H1 (cell line): ENCODE data around the gene UFSP1. TPM values are rescaled to one million over a fixed set of nuclear protein-coding genes. Genes with fewer than 3 reads are reported as not detected.

ENCODE experiments used
- CBX8 ChIP-seq: fragments of 300-800, 300-1000 bp; sonication (generic); IDR thresholded peaks from 2 replicates; pipeline ENCODE4 v1.7.1; 2016; ENCODE audit warnings: low read depth, low read length, borderline replicate concordance
- YY1 ChIP-seq: IDR thresholded peaks from 2 replicates; pipeline ENCODE4 v1.6.1; 2011; ENCODE audit warnings: low read depth, mild to moderate bottlenecking, low read length
- polyA plus RNA-seq, 7 experiments: library from polyadenylated mRNA; depleted of rRNA in 3 of 7; stranded (reverse) in 5 of 7; unstranded in 2 of 7; fragments of >200 nt in 5 of 7; fragments of 200-250 nt in 2 of 7; gene quantifications; 1 replicate in 5 of 7; 2 replicates in 1 of 7; 4 replicates in 1 of 7; pipeline versions ENCODE4 v1.2.1 to v1.2.3, GENCODE V29; 2011 to 2013; ENCODE audit warnings: missing spikeins in 2 of 7, mixed read lengths in 2 of 7
- total RNA-seq: library from RNA; stranded (reverse); fragmentation: NEBNext Ultra II Directional; extraction: Animal tissue kit (Norgen Biotek cat#: 25700); gene quantifications from 2 replicates; pipeline ENCODE4 v1.2.1, GENCODE V29; 2021
- TF ChIP-seq, protein P1 (sequence below): IDR thresholded peaks from 2 replicates; pipeline ENCODE4 v1.6.1; 2012; ENCODE audit warnings: inconsistent platforms

Gene UFSP1
- total and polyA plus RNA-seq, 2 of the 8 experiments (the other 6 are each of a cell fraction or from before 2014, with no cell fraction given), result 1.6 to 4.3 TPM

DNA sequence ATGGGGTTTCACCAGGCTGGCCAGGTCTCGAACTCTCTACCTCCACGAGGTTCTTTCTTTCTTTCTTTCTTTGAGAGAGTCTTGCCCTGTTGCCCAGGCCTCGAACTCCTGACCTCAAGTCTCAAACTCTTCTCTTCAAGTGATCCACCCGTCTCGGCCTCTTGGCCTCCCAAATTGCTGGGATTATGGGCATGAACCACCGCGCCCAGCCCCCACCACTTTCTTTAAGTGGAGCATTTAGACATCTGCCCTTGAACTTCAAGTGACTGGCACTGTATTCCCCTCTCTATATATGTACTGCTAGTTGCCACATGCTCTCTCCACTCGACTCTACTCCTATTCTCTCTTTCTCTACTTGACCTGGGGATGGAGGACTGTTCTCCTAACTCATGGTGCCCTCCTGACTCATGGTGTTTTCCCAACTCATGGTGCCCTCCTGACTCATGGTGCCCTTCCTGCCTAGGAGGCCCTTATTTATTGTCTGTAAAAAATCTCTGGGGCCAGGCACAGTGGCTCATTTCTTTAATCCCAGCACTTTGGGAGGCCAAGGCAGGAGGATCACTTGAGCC lies 25.4 kb upstream of the UFSP1 start (continued):
- no peak for TF ChIP-seq YY1
- TF ChIP-seq, protein P1, sequence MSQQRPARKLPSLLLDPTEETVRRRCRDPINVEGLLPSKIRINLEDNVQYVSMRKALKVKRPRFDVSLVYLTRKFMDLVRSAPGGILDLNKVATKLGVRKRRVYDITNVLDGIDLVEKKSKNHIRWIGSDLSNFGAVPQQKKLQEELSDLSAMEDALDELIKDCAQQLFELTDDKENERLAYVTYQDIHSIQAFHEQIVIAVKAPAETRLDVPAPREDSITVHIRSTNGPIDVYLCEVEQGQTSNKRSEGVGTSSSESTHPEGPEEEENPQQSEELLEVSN, result no peak
- no peak for TF ChIP-seq CBX8
